GM23338 (cell line): ENCODE results near the gene DOCK4.

ENCODE experiments used
- EZH2 ChIP-seq: fragments of 200-600 bp; sonication (generic); IDR thresholded peaks from one replicate; pipeline ENCODE4 v1.8.0; 2017; ENCODE audit warnings: antibody characterized with exemption, mild to moderate bottlenecking, low read depth; ENCODE audit not compliant: unreplicated experiment
- JUNB ChIP-seq: IDR thresholded peaks from one replicate; pipeline ENCODE4 v1.6.1; 2016; ENCODE audit warnings: antibody characterized with exemption; ENCODE audit not compliant: unreplicated experiment
- POLR2AphosphoS5 ChIP-seq: IDR thresholded peaks from 2 replicates; pipeline ENCODE4 v1.6.1; 2016; ENCODE audit warnings: antibody characterized with exemption, low read depth
- STAT1 ChIP-seq: IDR thresholded peaks from one replicate; pipeline ENCODE4 v1.6.1; 2016; ENCODE audit warnings: antibody characterized with exemption; ENCODE audit not compliant: unreplicated experiment
- TF ChIP-seq, protein P1 (sequence below), 2 experiments: fragments of 200-600 bp in 1 of 2; sonication (generic) in 1 of 2; conservative IDR thresholded peaks; 2 replicates each; pipeline versions ENCODE4 v1.5.1 to v1.6.1; 2016 to 2017; ENCODE audit warnings: antibody characterized with exemption in 2 of 2, low read depth in 2 of 2, mild to moderate bottlenecking in 2 of 2, moderate library complexity in 1 of 2
- TF ChIP-seq, protein P2 (sequence below): IDR thresholded peaks from 2 replicates; pipeline ENCODE4 v1.6.1; 2016; ENCODE audit warnings: antibody characterized with exemption
- TF ChIP-seq, protein P3 (sequence below): IDR thresholded peaks from one replicate; pipeline ENCODE4 v1.6.1; 2018; ENCODE audit warnings: antibody characterized with exemption; ENCODE audit not compliant: unreplicated experiment

- TF ChIP-seq POLR2AphosphoS5 (no peak), EZH2 (no peak), STAT1 (no peak), JUNB (no peak)
- TF ChIP-seq, protein P1, sequence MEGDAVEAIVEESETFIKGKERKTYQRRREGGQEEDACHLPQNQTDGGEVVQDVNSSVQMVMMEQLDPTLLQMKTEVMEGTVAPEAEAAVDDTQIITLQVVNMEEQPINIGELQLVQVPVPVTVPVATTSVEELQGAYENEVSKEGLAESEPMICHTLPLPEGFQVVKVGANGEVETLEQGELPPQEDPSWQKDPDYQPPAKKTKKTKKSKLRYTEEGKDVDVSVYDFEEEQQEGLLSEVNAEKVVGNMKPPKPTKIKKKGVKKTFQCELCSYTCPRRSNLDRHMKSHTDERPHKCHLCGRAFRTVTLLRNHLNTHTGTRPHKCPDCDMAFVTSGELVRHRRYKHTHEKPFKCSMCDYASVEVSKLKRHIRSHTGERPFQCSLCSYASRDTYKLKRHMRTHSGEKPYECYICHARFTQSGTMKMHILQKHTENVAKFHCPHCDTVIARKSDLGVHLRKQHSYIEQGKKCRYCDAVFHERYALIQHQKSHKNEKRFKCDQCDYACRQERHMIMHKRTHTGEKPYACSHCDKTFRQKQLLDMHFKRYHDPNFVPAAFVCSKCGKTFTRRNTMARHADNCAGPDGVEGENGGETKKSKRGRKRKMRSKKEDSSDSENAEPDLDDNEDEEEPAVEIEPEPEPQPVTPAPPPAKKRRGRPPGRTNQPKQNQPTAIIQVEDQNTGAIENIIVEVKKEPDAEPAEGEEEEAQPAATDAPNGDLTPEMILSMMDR (conservative IDR thresholded peaks at IDR 0.05; ENCODE audit: low read depth in 2 of 2), result no peak
- TF ChIP-seq, protein P2, sequence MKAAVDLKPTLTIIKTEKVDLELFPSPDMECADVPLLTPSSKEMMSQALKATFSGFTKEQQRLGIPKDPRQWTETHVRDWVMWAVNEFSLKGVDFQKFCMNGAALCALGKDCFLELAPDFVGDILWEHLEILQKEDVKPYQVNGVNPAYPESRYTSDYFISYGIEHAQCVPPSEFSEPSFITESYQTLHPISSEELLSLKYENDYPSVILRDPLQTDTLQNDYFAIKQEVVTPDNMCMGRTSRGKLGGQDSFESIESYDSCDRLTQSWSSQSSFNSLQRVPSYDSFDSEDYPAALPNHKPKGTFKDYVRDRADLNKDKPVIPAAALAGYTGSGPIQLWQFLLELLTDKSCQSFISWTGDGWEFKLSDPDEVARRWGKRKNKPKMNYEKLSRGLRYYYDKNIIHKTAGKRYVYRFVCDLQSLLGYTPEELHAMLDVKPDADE, result no peak
- TF ChIP-seq, protein P3, sequence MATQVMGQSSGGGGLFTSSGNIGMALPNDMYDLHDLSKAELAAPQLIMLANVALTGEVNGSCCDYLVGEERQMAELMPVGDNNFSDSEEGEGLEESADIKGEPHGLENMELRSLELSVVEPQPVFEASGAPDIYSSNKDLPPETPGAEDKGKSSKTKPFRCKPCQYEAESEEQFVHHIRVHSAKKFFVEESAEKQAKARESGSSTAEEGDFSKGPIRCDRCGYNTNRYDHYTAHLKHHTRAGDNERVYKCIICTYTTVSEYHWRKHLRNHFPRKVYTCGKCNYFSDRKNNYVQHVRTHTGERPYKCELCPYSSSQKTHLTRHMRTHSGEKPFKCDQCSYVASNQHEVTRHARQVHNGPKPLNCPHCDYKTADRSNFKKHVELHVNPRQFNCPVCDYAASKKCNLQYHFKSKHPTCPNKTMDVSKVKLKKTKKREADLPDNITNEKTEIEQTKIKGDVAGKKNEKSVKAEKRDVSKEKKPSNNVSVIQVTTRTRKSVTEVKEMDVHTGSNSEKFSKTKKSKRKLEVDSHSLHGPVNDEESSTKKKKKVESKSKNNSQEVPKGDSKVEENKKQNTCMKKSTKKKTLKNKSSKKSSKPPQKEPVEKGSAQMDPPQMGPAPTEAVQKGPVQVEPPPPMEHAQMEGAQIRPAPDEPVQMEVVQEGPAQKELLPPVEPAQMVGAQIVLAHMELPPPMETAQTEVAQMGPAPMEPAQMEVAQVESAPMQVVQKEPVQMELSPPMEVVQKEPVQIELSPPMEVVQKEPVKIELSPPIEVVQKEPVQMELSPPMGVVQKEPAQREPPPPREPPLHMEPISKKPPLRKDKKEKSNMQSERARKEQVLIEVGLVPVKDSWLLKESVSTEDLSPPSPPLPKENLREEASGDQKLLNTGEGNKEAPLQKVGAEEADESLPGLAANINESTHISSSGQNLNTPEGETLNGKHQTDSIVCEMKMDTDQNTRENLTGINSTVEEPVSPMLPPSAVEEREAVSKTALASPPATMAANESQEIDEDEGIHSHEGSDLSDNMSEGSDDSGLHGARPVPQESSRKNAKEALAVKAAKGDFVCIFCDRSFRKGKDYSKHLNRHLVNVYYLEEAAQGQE, result no peak
These were observed 342.9 kb downstream of the DOCK4 start for GRCh38 chr7:111863269-111863668.
